ENCODE data around the gene PXYLP1.
"Not testable (repeated sequence)": the region's sequence is repeated elsewhere in the genome, so short reads cannot be mapped to it uniquely, and the experiment has no call there.

Gene PXYLP1

GRCh38 chr3:141231101-141231951 is at the start of gene PXYLP1:
Gene PXYLP1 (plus strand): TSS chr3:141231825. CDS start chr3:141260176, 28,351 bp downstream.
- peaks cover 13% of the 10 kb centered on the region for H3K36me3 ChIP-seq (ENCODE audit: control insufficient read depth, insufficient read depth, low read length)
- peak within 1 kb of the TSS; percentile 53; the same call in 1 of the 2 replicates for H3K9ac ChIP-seq (ENCODE audit: low read depth, low read length)
- H3K4me1 ChIP-seq (ENCODE audit: control insufficient read depth, insufficient read depth, low read length), result peaks cover 43% of the 10 kb centered on the region
- H3K4me3 ChIP-seq (ENCODE audit: low read depth, low read length), result peak within 1 kb of the TSS; percentile 80
- H3K27me3 ChIP-seq (ENCODE audit: control insufficient read depth, insufficient read depth, low read length), result peaks cover 26% of the 10 kb centered on the region
- H3K9me3 ChIP-seq (ENCODE audit: control insufficient read depth, insufficient read depth, low read length), result no peaks in the 10 kb centered on the region
- peak within 1 kb of the TSS; percentile 28 for H3K27ac ChIP-seq (ENCODE audit: low read depth, low read length)

- Histone ChIP-seq H3K4me1 (ENCODE audit: control insufficient read depth, insufficient read depth, low read length) (no peaks in the 10 kb centered on the region), H3K9me3 (ENCODE audit: control insufficient read depth, insufficient read depth, low read length) (no peaks in the 10 kb centered on the region), H3K9ac (ENCODE audit: low read depth, low read length) (no peak overlapping the region), H3K27ac (ENCODE audit: low read depth, low read length) (no peak overlapping the region), H3K36me3 (ENCODE audit: control insufficient read depth, insufficient read depth, low read length) (no peaks in the 10 kb centered on the region), H3K27me3 (ENCODE audit: control insufficient read depth, insufficient read depth, low read length) (no peaks in the 10 kb centered on the region), H3K4me3 (ENCODE audit: low read depth, low read length) (no peak overlapping the region)
These were observed 48.0 kb upstream of the PXYLP1 start for GRCh38 chr3:141183606-141184005.

GRCh38 chr3:141184430-141184829 is 47.2 kb upstream of the PXYLP1 start:
- Histone ChIP-seq H3K27me3 (ENCODE audit: control insufficient read depth, insufficient read depth, low read length) (no peaks in the 10 kb centered on the region), H3K4me3 (ENCODE audit: low read depth, low read length) (no peak overlapping the region), H3K4me1 (ENCODE audit: control insufficient read depth, insufficient read depth, low read length) (no peaks in the 10 kb centered on the region), H3K27ac (ENCODE audit: low read depth, low read length) (no peak overlapping the region), H3K36me3 (ENCODE audit: control insufficient read depth, insufficient read depth, low read length) (no peaks in the 10 kb centered on the region), H3K9me3 (ENCODE audit: control insufficient read depth, insufficient read depth, low read length) (no peaks in the 10 kb centered on the region), H3K9ac (ENCODE audit: low read depth, low read length) (no peak overlapping the region)

- Histone ChIP-seq H3K9me3 (ENCODE audit: control insufficient read depth, insufficient read depth, low read length) (no peaks in the 10 kb centered on the region), H3K36me3 (ENCODE audit: control insufficient read depth, insufficient read depth, low read length) (no peaks in the 10 kb centered on the region), H3K4me1 (ENCODE audit: control insufficient read depth, insufficient read depth, low read length) (no peaks in the 10 kb centered on the region), H3K27me3 (ENCODE audit: control insufficient read depth, insufficient read depth, low read length) (no peaks in the 10 kb centered on the region), H3K9ac (ENCODE audit: low read depth, low read length) (no peak overlapping the region), H3K27ac (ENCODE audit: low read depth, low read length) (no peak overlapping the region), H3K4me3 (ENCODE audit: low read depth, low read length) (no peak overlapping the region)
These were observed 40.4 kb upstream of the PXYLP1 start for GRCh38 chr3:141191097-141191749.

GRCh38 chr3:141192345-141192744 is 39.3 kb upstream of the PXYLP1 start:
- Histone ChIP-seq H3K4me1 (ENCODE audit: control insufficient read depth, insufficient read depth, low read length) (no peaks in the 10 kb centered on the region), H3K4me3 (ENCODE audit: low read depth, low read length) (no peak overlapping the region), H3K27ac (ENCODE audit: low read depth, low read length) (no peak overlapping the region), H3K27me3 (ENCODE audit: control insufficient read depth, insufficient read depth, low read length) (no peaks in the 10 kb centered on the region), H3K9me3 (ENCODE audit: control insufficient read depth, insufficient read depth, low read length) (no peaks in the 10 kb centered on the region), H3K9ac (ENCODE audit: low read depth, low read length) (no peak overlapping the region), H3K36me3 (ENCODE audit: control insufficient read depth, insufficient read depth, low read length) (no peaks in the 10 kb centered on the region)

GRCh38 chr3:141193066-141193830 is 38.4 kb upstream of the PXYLP1 start:
- Histone ChIP-seq H3K36me3 (ENCODE audit: control insufficient read depth, insufficient read depth, low read length) (no peaks in the 10 kb centered on the region), H3K27ac (ENCODE audit: low read depth, low read length) (no peak overlapping the region)

GRCh38 chr3:141201122-141201521 is 30.5 kb upstream of the PXYLP1 start:
- H3K4me1 ChIP-seq (ENCODE audit: control insufficient read depth, insufficient read depth, low read length), result no peaks in the 10 kb centered on the region
- no peak overlapping the region for H3K4me3 ChIP-seq (ENCODE audit: low read depth, low read length)
- H3K36me3 ChIP-seq (ENCODE audit: control insufficient read depth, insufficient read depth, low read length), result no peaks in the 10 kb centered on the region
- H3K9me3 ChIP-seq (ENCODE audit: control insufficient read depth, insufficient read depth, low read length), result no peaks in the 10 kb centered on the region
- no peaks in the 10 kb centered on the region for H3K27me3 ChIP-seq (ENCODE audit: control insufficient read depth, insufficient read depth, low read length)
- no peak overlapping the region for H3K9ac ChIP-seq (ENCODE audit: low read depth, low read length)
- no peak overlapping the region for H3K27ac ChIP-seq (ENCODE audit: low read depth, low read length)

More at GRCh38 chr3:141193066-141193830, 38.4 kb upstream of the PXYLP1 start:
- Histone ChIP-seq H3K27me3 (ENCODE audit: control insufficient read depth, insufficient read depth, low read length) (no peaks in the 10 kb centered on the region), H3K4me1 (ENCODE audit: control insufficient read depth, insufficient read depth, low read length) (no peaks in the 10 kb centered on the region), H3K4me3 (ENCODE audit: low read depth, low read length) (no peak overlapping the region), H3K9me3 (ENCODE audit: control insufficient read depth, insufficient read depth, low read length) (no peaks in the 10 kb centered on the region), H3K9ac (ENCODE audit: low read depth, low read length) (no peak overlapping the region)

- Histone ChIP-seq H3K9ac (ENCODE audit: low read depth, low read length) (no peak overlapping the region), H3K9me3 (ENCODE audit: control insufficient read depth, insufficient read depth, low read length) (no peaks in the 10 kb centered on the region), H3K36me3 (ENCODE audit: control insufficient read depth, insufficient read depth, low read length) (no peaks in the 10 kb centered on the region), H3K27me3 (ENCODE audit: control insufficient read depth, insufficient read depth, low read length) (no peaks in the 10 kb centered on the region), H3K4me3 (ENCODE audit: low read depth, low read length) (no peak overlapping the region), H3K27ac (ENCODE audit: low read depth, low read length) (no peak overlapping the region), H3K4me1 (ENCODE audit: control insufficient read depth, insufficient read depth, low read length) (no peaks in the 10 kb centered on the region)
These were observed 28.9 kb upstream of the PXYLP1 start for GRCh38 chr3:141202682-141203081.

- H3K4me3 ChIP-seq (ENCODE audit: low read depth, low read length), result no peak overlapping the region
- no peaks in the 10 kb centered on the region for H3K27me3 ChIP-seq (ENCODE audit: control insufficient read depth, insufficient read depth, low read length)
- no peaks in the 10 kb centered on the region for H3K36me3 ChIP-seq (ENCODE audit: control insufficient read depth, insufficient read depth, low read length)
- H3K9me3 ChIP-seq (ENCODE audit: control insufficient read depth, insufficient read depth, low read length), result no peaks in the 10 kb centered on the region
- H3K4me1 ChIP-seq (ENCODE audit: control insufficient read depth, insufficient read depth, low read length), result no peaks in the 10 kb centered on the region
- no peak overlapping the region for H3K9ac ChIP-seq (ENCODE audit: low read depth, low read length)
- no peak overlapping the region for H3K27ac ChIP-seq (ENCODE audit: low read depth, low read length)
These were observed 27.8 kb upstream of the PXYLP1 start for GRCh38 chr3:141203866-141204265.

- Histone ChIP-seq H3K36me3 (ENCODE audit: control insufficient read depth, insufficient read depth, low read length) (no peaks in the 10 kb centered on the region), H3K9ac (ENCODE audit: low read depth, low read length) (no peak overlapping the region), H3K27ac (ENCODE audit: low read depth, low read length) (no peak overlapping the region), H3K4me1 (ENCODE audit: control insufficient read depth, insufficient read depth, low read length) (no peaks in the 10 kb centered on the region), H3K9me3 (ENCODE audit: control insufficient read depth, insufficient read depth, low read length) (no peaks in the 10 kb centered on the region), H3K27me3 (ENCODE audit: control insufficient read depth, insufficient read depth, low read length) (no peaks in the 10 kb centered on the region), H3K4me3 (ENCODE audit: low read depth, low read length) (no peak overlapping the region)
These were observed 27.3 kb upstream of the PXYLP1 start for GRCh38 chr3:141204343-141204742.

GRCh38 chr3:141211306-141211705 is 20.3 kb upstream of the PXYLP1 start:
- H3K9ac ChIP-seq (ENCODE audit: low read depth, low read length), result not testable (repeated sequence)

More at GRCh38 chr3:141211306-141211705, 20.3 kb upstream of the PXYLP1 start:
- not testable (repeated sequence) for H3K27me3 ChIP-seq (ENCODE audit: control insufficient read depth, insufficient read depth, low read length); H3K4me1 ChIP-seq (ENCODE audit: control insufficient read depth, insufficient read depth, low read length); H3K36me3 ChIP-seq (ENCODE audit: control insufficient read depth, insufficient read depth, low read length); H3K9me3 ChIP-seq (ENCODE audit: control insufficient read depth, insufficient read depth, low read length); H3K4me3 ChIP-seq (ENCODE audit: low read depth, low read length); H3K27ac ChIP-seq (ENCODE audit: low read depth, low read length)
